ENCODE data around the gene KRTAP5-9.
"Not testable (repeated sequence)": the region's sequence is repeated elsewhere in the genome, so short reads cannot be mapped to it uniquely, and the experiment has no call there.

DNA sequence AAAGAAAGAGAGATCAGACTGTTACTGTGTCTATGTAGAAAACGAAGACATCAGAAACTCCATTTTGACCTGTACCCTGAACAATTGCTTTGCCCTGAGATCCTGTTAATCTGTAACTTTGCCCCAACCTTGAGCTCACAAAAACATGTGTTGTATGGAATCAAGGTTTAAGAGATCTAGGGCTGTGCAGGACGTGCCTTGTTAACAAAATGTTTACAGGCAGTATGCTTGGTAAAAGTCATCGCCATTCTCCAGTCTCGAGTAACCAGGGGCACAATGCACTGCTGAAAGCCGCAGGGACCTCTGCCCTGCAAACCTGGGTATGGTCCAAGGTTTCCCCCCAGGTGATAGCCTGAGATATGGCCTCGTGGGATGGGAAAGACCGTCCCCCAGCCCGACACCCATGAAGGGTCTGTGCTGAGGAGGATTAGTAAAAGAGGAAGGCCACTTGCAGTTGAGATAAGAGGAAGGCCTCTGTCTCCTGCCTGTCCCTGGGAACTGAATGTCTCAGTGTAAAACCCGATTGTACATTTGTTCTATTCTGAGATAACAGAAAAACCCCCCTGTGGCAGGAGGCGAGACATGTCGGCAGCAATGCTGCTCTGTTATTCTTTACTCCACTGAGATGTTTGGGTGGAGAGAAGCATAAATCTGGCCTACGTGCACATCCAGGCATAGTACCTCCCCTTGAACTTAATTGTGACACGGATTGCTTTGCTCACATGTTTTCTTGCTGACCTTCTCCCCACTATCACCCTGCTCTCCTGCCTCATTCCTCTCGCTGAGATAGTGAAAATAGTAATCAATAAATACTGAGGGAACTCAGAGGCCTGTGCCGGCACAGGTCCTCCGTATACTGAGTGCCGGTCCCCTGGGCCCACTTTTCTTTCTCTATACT, 13.3 kb upstream of the KRTAP5-9 start:
- TF ChIP-seq, protein P1, sequence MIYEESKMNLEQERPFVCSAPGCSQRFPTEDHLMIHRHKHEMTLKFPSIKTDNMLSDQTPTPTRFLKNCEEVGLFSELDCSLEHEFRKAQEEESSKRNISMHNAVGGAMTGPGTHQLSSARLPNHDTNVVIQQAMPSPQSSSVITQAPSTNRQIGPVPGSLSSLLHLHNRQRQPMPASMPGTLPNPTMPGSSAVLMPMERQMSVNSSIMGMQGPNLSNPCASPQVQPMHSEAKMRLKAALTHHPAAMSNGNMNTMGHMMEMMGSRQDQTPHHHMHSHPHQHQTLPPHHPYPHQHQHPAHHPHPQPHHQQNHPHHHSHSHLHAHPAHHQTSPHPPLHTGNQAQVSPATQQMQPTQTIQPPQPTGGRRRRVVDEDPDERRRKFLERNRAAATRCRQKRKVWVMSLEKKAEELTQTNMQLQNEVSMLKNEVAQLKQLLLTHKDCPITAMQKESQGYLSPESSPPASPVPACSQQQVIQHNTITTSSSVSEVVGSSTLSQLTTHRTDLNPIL (CRISPR knock-in tag; IDR thresholded peaks at IDR 0.05; ENCODE audit: low read depth): not testable (repeated sequence)
- not testable (repeated sequence) for TF ChIP-seq TSHZ2 (CRISPR knock-in tag; IDR thresholded peaks at IDR 0.05)
